Measurements from ENCODE around the gene DICER1.

- TF ChIP-seq, protein P1, sequence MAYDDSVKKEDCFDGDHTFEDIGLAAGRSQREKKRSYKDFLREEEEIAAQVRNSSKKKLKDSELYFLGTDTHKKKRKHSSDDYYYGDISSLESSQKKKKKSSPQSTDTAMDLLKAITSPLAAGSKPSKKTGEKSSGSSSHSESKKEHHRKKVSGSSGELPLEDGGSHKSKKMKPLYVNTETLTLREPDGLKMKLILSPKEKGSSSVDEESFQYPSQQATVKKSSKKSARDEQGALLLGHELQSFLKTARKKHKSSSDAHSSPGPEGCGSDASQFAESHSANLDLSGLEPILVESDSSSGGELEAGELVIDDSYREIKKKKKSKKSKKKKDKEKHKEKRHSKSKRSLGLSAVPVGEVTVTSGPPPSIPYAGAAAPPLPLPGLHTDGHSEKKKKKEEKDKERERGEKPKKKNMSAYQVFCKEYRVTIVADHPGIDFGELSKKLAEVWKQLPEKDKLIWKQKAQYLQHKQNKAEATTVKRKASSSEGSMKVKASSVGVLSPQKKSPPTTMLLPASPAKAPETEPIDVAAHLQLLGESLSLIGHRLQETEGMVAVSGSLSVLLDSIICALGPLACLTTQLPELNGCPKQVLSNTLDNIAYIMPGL (CRISPR knock-in tag; IDR thresholded peaks at IDR 0.05; ENCODE audit: borderline replicate concordance), result no peak
- TF ChIP-seq POLR2AphosphoS2 (conservative IDR thresholded peaks at IDR 0.05; ENCODE audit: low read length) (no peak), POLR2A (IDR thresholded peaks at IDR 0.05; ENCODE audit: low read length) (no peak), RAD21 (conservative IDR thresholded peaks at IDR 0.05 in 1 of 2, IDR thresholded peaks at IDR 0.05 in 1 of 2) (no peak), CTCF (IDR thresholded peaks at IDR 0.05) (no peak), CHD4 (IDR thresholded peaks at IDR 0.05; ENCODE audit: borderline replicate concordance) (no peak)
- TF ChIP-seq, protein P2, sequence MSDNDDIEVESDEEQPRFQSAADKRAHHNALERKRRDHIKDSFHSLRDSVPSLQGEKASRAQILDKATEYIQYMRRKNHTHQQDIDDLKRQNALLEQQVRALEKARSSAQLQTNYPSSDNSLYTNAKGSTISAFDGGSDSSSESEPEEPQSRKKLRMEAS (IDR thresholded peaks at IDR 0.05), result no peak
- TF ChIP-seq, protein P3, sequence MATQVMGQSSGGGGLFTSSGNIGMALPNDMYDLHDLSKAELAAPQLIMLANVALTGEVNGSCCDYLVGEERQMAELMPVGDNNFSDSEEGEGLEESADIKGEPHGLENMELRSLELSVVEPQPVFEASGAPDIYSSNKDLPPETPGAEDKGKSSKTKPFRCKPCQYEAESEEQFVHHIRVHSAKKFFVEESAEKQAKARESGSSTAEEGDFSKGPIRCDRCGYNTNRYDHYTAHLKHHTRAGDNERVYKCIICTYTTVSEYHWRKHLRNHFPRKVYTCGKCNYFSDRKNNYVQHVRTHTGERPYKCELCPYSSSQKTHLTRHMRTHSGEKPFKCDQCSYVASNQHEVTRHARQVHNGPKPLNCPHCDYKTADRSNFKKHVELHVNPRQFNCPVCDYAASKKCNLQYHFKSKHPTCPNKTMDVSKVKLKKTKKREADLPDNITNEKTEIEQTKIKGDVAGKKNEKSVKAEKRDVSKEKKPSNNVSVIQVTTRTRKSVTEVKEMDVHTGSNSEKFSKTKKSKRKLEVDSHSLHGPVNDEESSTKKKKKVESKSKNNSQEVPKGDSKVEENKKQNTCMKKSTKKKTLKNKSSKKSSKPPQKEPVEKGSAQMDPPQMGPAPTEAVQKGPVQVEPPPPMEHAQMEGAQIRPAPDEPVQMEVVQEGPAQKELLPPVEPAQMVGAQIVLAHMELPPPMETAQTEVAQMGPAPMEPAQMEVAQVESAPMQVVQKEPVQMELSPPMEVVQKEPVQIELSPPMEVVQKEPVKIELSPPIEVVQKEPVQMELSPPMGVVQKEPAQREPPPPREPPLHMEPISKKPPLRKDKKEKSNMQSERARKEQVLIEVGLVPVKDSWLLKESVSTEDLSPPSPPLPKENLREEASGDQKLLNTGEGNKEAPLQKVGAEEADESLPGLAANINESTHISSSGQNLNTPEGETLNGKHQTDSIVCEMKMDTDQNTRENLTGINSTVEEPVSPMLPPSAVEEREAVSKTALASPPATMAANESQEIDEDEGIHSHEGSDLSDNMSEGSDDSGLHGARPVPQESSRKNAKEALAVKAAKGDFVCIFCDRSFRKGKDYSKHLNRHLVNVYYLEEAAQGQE (IDR thresholded peaks at IDR 0.05), result no peak
These were observed 61.3 kb downstream of the DICER1 start for GRCh38 chr14:95095996-95096395.

Measured in A549 (cell line).